C4-2B (cell line): Measurements from ENCODE around the gene HIF1A.

Experiments
- ZFX ChIP-seq: fragments of 450-650 bp; IDR thresholded peaks from 2 replicates; pipeline ENCODE4 v1.6.1; 2017
- TF ChIP-seq, protein P1 (sequence below): fragments of 450-650 bp; conservative IDR thresholded peaks from 2 replicates; pipeline ENCODE4 v1.5.1; 2017; ENCODE audit warnings: mild to moderate bottlenecking

DNA sequence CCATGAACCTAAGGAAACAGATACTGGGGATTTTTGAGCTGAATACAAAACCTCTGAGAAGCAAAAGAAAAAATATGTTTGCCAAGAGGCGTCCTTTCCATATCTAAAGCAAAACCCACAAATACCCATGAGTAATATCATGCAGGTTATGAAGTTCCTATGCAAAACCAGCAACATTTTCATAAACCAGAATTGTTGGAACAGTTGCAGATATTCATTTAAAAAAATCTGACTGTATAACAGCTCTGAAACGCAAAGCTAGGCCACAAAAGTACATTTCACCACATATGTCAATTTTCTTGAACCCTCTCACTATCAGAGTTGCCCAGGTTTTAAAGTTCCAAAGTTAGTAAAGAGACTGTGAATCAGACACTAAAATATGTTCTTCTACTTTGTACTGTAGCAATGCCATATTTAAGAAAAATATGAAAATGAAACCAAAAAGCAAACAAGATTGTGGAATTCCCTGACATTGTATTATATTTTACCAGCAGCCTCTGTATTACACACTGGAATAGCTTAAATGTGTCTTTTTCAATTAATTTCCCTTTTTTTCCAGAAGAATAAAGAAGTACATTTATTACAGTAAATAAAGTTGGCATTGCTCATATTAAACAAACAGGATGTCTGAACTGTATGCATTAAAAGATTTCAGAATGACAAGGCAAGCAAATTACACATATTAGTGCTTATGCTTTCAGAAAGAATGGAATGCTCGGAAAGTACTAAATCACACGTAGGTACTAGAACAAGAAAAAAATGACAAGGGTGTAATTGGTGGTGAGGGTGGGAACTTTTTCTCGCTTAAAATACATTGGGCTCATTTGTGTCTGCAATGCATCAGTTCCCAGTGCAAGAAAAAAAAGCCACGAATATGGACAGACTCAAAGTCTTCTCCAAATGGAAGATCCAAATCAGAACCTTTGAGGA, 33.6 kb upstream of the HIF1A start:
- TF ChIP-seq, protein P1, sequence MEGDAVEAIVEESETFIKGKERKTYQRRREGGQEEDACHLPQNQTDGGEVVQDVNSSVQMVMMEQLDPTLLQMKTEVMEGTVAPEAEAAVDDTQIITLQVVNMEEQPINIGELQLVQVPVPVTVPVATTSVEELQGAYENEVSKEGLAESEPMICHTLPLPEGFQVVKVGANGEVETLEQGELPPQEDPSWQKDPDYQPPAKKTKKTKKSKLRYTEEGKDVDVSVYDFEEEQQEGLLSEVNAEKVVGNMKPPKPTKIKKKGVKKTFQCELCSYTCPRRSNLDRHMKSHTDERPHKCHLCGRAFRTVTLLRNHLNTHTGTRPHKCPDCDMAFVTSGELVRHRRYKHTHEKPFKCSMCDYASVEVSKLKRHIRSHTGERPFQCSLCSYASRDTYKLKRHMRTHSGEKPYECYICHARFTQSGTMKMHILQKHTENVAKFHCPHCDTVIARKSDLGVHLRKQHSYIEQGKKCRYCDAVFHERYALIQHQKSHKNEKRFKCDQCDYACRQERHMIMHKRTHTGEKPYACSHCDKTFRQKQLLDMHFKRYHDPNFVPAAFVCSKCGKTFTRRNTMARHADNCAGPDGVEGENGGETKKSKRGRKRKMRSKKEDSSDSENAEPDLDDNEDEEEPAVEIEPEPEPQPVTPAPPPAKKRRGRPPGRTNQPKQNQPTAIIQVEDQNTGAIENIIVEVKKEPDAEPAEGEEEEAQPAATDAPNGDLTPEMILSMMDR, result no peak
- TF ChIP-seq ZFX, result no peak
